Epithelial cell of proximal tubule (primary cell): ENCODE results near the gene PCP4. TPM values are rescaled to one million over a fixed set of nuclear protein-coding genes. Genes with fewer than 3 reads are reported as not detected.

Experiments used
- DNase-seq: peaks from one replicate; pipeline ENCODE4 v3.0.0-alpha.2; 2011; ENCODE audit warnings: low read depth
- H3K4me3 ChIP-seq: 2 replicates; pipeline ENCODE4 v1.5.1; 2011; ENCODE audit warnings: low read depth, mild to moderate bottlenecking, low read length
- total RNA-seq: library from RNA; depleted of rRNA; stranded (reverse); fragments of >200 nt; gene quantifications from 2 replicates; pipeline ENCODE4 v1.2.3, GENCODE V29; 2015
- TF ChIP-seq, protein P1 (sequence below): conservative IDR thresholded peaks from 2 replicates; pipeline ENCODE4 v1.5.1; 2012; ENCODE audit warnings: low read depth, mild to moderate bottlenecking, low read length

Gene PCP4
- total RNA-seq, 1 donor from 2014 or later: not detected

DNA sequence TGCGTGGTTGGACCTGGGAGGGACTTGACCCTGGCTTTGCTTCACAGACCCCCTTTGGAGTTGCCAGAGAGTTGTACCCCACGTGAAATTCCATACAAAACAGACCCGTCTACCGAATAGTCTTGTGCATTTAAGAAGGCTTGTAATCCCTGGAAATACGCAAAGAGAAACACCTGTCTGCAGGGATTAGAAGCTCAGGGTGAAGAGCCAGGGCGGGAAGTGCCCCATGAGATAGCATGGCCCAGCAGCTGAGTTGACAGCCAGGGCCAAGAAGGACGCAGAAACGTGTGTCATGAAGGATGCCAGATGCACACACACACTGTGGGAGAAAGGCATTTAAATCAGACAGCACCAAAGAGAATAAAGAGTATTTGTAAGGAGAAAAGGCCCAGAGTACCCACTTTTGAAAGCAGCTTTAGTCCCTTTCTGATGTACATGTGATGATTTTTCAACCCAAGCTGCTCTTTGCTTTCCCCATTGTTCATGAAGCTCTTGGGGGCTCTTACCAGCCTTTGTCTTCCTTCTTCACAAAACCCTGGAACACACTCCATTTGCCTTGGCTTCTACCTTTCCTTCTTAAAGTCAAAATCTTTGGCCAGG is 46.6 kb downstream of the PCP4 start:
- TF ChIP-seq, protein P1, sequence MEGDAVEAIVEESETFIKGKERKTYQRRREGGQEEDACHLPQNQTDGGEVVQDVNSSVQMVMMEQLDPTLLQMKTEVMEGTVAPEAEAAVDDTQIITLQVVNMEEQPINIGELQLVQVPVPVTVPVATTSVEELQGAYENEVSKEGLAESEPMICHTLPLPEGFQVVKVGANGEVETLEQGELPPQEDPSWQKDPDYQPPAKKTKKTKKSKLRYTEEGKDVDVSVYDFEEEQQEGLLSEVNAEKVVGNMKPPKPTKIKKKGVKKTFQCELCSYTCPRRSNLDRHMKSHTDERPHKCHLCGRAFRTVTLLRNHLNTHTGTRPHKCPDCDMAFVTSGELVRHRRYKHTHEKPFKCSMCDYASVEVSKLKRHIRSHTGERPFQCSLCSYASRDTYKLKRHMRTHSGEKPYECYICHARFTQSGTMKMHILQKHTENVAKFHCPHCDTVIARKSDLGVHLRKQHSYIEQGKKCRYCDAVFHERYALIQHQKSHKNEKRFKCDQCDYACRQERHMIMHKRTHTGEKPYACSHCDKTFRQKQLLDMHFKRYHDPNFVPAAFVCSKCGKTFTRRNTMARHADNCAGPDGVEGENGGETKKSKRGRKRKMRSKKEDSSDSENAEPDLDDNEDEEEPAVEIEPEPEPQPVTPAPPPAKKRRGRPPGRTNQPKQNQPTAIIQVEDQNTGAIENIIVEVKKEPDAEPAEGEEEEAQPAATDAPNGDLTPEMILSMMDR: no peak
- no peak overlapping the region for H3K4me3 ChIP-seq

DNA sequence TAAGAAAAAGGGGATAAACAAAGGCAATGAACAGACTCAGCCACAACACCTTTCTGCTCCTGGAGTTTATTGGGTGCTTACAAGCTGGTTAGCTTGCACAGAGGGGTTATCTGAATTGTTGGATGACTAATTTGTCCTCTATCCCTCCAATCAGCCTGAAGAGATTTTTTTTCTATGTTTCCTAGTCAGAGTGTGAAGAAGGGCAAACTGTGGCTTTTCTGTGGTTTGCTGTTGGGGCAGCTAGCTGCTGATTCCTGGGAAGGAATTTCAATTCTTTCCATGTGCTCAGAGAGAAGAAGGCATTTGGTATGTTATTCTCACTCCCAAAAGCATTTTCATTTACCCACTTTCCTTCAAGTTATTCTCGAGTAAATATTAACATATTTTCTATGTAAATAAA is 48.6 kb downstream of the PCP4 start:
- no peak for DNase-seq
- TF ChIP-seq, protein P1: no peak
- H3K4me3 ChIP-seq: no peak overlapping the region

More for the DNA sequence above, 46.6 kb downstream of the PCP4 start:
- DNase-seq: no peak

DNA sequence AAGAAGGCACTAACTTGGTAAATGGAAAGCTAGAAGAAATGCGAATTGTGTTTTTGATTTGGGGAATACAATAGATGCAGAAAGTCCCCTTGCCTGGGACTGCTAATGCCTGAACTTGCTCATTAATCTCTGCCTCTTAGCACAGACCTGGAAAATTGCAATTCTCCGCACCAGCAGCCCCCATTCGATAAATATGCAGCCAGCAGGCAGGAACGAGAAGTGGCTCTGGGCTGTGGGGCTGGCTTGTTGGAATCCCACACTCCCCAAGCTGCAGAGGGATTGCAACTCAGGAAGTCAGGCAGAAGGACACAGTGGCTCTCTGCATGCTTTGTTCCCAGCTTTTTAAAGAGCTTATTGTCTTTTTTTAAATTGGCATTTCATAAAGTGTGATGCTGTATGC is 51.3 kb downstream of the PCP4 start:
- no peak for DNase-seq
- no peak overlapping the region for H3K4me3 ChIP-seq
- TF ChIP-seq, protein P1: no peak

DNA sequence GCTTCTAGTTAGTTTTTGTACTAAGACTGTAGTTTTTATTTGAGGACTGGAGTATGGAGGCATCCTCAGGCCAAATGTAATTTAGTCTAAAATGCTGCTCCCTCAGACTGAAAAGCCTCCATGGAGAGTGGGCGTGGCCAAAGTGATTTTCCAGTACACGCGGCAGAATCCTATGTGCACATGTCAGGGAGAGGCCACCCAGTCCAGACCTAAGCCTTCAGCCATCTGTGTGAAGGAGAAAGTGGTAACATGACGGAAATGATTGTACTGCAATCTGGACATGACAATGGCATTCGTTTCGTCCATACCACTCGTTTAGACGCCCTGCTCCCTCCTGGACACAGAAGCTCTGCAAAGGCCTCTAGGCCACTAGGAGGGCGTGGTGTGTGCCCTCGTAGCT is 56.2 kb downstream of the PCP4 start:
- TF ChIP-seq, protein P1: no peak
- no peak overlapping the region for H3K4me3 ChIP-seq

DNA sequence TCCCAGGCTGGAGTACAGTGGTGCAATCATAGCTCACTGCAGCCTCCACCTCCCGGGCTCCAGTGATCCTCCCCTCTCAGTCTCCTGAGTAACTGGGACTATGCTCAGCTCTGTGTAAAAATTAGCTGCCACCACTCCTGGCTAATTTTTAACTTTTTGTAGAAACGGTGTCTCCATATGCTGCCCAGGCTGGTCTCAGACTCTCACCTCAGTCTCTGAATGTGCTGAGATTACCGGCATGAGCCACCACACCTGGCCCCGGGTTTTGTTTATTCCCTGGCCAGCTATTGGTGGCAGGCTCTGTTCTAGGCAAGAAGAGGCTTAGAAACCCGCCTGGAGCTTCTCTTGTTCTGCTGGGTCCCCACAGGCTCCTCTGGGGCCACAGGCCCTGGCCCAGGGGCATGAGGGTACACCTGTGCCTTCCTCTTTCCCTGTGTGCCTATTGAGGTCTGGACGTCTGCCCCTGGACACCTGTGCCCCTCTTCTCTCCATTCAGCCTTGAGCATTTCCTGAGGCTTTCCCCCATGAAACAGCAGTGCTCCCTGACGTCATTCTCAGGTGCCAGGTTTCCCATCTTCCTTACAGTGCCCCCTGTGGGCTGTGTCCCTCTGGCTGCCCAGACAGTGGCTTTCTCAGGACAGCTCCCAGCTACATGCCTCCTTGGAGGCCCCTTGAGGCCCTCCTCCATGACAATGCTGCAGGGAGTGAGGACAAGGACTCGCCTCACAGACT is 57.5 kb downstream of the PCP4 start:
- no peak for DNase-seq
- TF ChIP-seq, protein P1: no peak

More for the DNA sequence above, 56.2 kb downstream of the PCP4 start:
- DNase-seq: no peak

DNA sequence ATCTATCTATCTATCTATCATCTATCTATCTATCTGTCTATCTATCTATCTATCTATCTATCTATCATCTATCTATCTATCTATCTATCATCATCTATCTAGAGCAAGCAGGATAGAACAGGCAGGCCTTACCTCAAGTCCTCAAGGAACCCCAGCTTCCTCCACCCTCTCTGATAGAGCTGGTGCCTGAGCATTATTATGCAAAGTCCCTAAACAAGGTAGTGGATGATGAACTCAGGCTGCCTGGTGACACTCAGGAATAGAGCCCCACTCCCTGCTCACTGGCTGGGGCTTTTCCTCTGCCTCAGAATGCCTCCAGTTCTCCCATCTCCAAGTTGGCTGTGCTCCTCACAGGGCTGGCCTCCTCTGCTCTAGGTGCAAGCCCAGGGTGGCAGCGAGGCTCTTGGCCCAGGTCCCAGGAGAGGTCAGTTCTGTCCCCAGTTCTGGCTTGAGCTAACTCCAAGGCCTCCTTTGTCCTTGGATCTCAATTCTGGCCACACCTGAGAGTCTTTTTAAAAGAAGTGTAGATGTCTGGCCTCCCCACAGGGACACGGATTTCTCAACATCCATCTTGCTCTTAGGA is 60.2 kb downstream of the PCP4 start:
- TF ChIP-seq, protein P1: no peak
- no peak for DNase-seq
- H3K4me3 ChIP-seq: no peak overlapping the region

More for the DNA sequence above, 57.5 kb downstream of the PCP4 start:
- no peak overlapping the region for H3K4me3 ChIP-seq
